ENCODE results near the gene SP4.
"Not testable (repeated sequence)": the region's sequence is repeated elsewhere in the genome, so short reads cannot be mapped to it uniquely, and the experiment has no call there.

The SP4 gene

DNA sequence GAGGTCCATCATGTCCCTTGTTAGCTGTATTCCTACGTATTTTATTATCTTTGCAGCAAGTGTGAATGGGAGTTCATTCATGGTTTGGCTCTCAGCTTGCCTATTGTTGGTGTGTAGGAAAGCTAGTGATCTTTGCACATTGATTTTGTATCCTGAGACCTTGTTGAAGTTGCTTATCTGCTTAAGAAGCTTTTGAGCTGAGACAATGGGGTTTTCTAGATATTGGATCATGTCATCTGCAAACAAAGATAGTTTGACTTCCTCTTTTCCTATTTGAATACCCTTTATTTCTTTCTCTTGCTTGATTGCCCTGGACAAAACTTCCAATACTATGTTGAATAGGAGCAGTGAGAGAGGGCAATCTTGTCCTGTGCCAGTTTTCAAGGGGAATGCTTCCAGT is 104.6 kb downstream of the SP4 start:
- not testable (repeated sequence) for DNase-seq

DNA sequence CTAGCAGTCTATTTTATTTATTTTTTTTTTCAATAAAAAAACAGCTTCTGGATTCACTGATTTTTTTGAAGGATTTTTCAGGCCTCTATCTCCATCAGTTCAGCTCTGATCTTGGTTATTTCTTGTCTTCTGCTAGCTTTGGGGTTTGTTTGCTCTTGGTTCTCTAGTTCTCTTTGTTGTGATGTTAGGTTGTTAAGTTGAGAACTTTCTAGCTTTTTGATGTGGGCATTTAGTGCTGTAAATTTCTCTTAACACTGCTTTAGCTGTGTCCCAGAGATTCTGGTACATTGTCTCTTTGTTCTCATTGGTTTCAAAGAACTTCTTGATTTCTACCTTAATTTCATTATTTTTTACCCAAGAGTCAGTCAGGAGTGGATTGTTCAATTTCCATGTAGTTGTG is 105.8 kb downstream of the SP4 start:
- not testable (repeated sequence) for DNase-seq

DNA sequence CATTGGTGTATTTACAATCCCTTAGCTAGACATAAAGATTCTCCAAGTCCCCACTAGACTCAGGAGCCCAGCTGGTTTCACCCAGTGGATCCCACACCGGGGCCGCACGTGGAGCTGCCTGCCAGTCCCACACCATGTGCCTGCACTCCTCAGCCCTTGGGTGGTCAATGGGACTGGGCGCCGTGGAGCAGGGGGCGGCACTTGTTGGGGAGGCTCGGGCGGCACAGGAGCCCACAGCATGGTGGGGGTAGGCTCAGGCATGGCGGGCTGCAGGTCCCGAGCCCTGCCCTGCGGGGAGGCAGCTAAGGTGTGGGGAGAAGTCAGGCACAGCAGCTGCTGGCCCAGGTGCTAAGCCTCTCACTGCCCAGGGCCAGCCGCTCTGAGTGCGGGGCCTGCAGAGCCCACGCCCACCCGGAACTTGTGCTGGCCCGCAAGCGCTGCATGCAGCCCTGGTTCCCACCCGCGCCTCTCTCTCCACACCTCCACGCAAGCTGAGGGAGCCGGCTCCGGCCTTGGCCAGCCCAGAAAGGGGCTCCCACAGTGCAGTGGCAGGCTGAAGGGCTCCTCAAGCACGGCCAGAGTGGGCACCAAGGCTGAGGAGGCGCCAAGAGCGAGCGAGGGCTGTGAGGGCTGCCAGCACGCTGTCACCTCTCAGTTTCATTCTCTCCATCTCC is 108.7 kb downstream of the SP4 start:
- DNase-seq = not testable (repeated sequence)

DNA sequence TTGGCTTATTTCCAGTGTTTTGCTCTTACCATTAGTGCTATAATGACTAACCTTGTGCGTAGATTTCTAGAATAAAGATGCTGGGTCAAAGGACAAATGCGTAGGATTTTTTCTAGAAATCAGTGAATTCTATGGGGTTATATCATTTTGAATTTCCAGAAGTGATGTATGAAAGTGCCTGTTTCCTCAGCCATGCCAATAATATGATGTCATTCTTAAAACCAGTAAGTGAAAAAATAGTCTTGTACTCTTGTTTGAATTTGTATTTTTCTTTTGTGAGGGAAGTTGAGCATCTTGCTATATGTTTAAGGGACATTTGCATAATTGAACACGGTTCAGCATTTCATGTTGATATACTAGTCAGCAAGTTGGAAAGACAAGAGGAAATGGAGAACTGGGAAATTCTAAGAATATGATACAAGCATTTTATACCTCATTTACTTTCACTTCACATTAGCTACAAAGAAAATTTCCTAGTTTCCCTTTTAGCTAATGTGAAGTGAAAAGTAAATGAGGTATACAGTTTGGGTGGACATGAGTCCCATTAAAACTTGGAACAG is 111.1 kb downstream of the SP4 start:
- no peak for DNase-seq

DNA sequence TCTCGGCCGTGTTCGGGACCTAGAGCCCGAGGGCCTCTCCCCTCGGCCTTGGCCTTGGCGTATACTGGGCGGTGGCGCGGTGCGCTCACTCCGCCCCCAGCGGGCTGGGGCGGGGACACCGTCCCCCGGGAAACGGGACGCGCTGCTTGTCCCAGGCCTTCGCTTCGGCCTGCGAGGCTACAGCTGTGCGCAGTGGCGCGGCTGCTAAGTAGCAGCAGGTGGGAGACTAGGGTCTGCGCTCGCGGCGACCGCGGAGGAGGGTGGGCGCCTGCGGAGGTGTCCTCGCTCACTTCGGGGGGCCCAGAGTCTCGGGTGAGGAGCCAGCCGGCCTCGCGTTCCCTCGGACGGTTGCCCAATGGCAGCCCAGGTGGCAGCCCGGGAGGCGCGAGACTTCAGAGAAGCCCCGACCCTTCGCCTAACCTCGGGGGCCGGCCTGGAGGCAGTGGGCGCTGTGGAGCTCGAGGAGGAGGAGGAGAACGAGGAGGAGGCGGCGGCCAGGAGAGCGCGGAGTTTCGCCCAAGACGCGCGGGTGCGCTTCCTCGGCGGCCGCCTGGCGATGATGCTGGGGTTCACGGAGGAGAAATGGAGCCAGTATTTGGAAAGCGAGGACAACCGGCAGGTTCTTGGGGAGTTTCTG is 115.1 kb downstream of the SP4 start, which contains the start of gene DNAH11:
TSS of gene DNAH11 (plus strand) at position 149 of the 637 bp plus-strand sequence. CDS start at position 356, 207 bp downstream.
- DNase-seq = no peak

DNA sequence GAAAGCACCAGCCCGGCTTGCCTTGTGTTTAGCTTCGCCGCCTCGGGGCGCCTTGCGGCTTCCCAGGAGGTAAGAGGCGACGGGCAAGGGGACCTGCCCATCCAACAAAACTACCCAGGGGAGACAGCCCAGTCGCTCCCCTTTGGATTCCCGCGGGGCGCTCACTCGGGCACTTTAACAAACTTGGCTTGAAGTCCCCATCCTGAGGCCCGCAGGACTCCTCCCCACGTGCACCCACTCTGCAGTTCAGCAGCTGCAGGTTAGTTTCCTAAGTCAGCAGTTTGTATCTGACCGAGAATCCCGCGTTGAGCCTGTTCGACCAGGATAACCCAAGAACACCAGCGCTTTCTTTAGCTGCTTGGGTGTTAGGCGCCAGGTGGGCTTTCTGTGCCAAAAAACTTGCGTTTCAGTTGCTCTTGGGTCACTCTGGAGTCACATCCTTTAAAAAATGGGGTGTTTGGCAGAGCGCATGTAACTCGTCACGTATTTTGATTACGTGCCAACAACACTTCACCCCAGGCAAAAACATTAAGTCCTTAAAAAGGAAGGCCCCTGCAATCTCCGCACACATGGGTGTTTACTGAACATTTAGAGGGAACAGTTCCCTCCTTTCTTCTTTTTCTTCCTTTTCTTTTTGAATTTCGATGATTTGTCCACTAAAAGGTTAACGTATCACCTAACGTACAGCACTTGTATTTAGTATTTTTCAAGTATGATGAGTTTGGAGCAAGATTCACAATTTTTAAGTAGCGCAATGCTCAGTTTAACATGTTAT is 115.8 kb downstream of the SP4 start:
- DNase-seq = no peak

DNA sequence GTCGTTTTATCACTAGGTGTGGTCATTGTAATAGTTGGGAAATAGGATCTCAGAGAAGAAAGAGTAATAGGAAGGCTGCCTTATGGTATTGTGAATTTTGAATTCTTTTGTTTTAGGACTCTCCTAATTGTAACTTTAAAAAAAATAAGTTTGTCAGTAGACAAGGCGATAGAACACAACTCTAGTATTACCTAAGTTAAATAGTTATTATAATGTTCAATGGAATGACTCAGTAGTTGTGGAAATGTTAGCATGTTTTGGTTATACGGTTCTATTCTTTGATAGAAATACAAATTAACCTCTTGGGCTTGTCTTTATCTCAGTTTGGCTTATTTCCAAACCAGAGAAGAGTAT is 116.4 kb downstream of the SP4 start:
- DNase-seq = no peak

DNA sequence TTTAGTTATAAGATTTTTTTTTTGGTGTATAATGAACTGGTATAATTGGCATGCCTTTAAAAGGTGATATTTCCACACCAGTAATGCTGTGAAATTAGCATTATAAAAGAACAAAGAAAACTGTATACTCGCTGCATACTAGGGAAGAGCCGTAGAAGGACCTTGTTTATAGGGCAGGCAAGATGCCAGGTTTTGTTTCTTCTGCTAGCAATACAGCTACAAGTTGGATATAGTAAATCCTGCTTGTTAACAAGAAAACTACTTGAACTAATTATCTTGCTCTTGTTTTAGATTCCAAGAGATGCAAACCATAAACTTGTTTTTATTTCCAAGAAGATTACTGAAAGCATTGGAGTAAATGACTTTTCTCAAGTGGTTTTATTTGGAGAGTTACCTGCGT is 116.8 kb downstream of the SP4 start:
- no peak for DNase-seq

DNA sequence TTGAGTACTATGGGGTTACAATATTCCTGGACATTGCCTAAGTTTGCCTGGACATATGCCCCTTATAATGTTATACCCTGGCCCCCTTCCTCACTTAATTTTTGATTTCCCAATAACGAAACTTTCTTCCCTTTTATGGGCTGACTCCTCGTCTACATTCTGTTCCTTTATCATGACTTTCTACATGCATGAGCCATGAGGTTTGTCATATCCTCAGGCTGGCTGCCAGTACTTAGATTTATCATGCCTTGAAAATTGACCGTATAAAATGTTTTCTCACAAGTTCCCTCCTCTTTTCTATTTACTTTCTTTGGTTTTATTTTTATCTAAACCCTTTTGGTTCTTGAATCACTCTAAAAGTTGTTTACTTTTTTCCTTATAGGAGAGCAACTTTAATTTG is 119.6 kb downstream of the SP4 start:
- DNase-seq = no peak

DNA sequence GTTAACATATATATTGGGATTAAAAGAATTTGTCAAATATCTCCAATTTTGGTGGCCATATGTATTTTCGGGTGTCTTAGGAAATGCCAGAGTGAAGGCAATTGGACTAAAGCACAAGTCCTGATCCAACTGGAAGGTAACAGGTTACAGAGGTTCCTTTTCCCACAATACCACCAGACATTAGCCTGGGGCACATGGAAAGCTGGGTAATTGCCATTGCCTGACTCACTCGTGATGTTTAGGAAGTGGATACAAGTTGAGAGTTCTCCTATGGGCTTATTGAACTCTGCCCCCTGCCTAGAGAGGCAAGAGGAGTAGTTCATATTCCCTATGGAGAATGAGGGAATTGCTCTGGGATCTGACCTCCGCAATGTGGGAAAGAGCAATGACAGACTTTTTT is 120.6 kb downstream of the SP4 start:
- no peak for DNase-seq

DNA sequence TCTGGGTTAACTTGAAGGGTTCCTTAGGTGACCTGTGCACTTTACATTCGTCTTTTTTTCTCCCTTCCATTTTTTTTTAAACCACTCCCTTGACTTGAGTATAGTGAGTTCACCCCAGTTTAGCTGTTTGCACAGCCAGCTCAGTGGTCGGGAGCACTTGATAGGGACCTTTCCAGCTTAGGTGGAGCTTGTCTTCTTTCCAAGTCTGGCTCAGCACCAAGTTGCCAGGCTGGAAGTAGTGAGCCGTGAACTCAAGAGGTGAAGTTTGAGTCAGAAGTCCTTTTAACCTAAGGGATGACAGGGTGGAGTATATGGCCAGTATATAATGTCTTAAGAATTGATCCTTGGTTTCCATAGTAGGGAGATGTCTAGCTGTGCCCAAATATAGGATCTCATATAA is 122.2 kb downstream of the SP4 start:
- no peak for DNase-seq

DNA sequence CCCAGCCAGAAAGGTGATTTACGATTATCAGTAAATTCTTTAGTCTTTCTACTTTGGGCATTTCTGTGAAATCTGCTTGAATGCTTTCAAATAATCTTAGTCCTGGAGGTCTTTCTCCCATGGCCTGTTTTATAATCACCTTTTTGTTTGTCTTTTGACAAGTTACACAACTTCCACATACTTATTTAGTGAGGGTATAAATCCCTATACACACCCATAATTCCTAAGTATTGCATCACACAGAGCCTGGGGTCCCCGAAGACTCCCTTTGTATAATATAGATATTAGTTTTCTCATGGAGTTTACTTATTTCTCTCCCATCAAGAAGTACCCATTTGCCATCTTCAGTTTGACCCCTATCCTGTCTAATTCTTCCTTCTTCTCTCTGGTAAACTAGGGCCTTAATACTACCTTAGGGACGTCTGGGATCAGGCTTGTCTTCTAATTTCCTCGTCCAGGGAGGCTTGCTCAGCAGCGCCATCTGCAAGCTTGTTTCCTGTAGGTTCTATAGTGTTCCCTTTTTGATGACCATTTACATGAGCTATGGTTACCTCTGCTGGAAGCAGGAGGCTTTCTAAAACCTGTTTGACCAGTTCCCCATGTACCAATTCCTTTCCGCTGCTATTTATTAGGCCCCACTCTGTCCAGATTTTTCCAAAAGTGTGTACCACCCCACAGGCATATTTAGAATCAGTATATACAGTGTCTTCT is 123.1 kb downstream of the SP4 start:
- DNase-seq = no peak

DNA sequence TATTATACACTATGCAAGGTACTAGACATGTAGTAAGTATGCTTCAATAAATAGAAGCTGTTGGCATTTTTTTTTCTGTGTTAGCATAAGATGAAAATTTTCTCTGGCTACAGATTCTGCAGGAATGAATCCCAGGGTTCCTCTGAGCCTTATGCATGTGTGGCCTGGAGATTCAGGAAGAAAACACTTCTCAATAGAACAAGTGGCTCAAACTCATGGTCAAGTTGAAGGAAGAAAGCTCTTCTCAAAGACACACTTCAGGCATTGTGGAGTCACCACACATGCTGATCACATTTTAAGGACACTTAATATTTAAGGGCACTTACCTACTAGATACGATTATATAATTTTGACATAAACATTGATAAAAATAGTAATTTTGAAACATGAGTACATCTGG is 134.5 kb downstream of the SP4 start:
- no peak for DNase-seq
